D721Med (cell line): ENCODE results near the gene RAC2.
"Not testable (repeated sequence)": the region's sequence is repeated elsewhere in the genome, so short reads cannot be mapped to it uniquely, and the experiment has no call there.

Experiments used
- DNase-seq: peaks from one replicate; pipeline ENCODE4 v3.0.0; 2011; ENCODE audit warnings: low spot score; ENCODE audit not compliant: insufficient read length
- FAIRE-seq: peaks from 2 replicates; lab custom pipeline; 2011; peaks lifted over from hg19 to GRCh38; lab: Jason Lieb, UNC
- TF ChIP-seq, protein P1 (sequence below): IDR thresholded peaks from 2 replicates; pipeline ENCODE4 v1.5.1; 2012; ENCODE audit warnings: mild to moderate bottlenecking, control low read depth; ENCODE audit not compliant: insufficient read depth; ENCODE audit errors: missing control alignments

Gene RAC2

DNA sequence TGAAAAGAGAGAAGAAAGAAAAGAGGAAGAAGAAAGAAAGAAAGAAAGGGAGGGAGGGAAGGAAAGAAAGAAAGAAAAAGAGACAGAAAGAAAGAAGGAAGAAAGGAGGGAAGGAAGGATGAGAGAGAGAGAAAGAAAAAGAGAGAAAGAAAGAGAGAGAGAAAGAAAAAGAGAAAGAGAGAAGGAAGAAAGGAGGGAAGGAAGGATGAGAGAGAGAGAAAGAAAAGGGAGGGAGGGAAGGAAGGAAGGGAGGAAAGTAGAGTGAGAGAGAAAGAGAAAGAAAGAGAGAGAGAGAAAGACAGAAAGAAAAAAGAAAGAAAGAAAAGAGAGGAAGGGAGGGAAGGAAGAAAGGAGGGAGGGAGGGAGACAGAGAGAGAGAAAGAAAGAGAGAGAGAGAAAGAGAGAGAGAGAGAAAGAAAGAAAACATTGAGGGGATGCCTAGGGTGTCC, 11.5 kb upstream of the RAC2 start:
- no peak for DNase-seq
- TF ChIP-seq, protein P1, sequence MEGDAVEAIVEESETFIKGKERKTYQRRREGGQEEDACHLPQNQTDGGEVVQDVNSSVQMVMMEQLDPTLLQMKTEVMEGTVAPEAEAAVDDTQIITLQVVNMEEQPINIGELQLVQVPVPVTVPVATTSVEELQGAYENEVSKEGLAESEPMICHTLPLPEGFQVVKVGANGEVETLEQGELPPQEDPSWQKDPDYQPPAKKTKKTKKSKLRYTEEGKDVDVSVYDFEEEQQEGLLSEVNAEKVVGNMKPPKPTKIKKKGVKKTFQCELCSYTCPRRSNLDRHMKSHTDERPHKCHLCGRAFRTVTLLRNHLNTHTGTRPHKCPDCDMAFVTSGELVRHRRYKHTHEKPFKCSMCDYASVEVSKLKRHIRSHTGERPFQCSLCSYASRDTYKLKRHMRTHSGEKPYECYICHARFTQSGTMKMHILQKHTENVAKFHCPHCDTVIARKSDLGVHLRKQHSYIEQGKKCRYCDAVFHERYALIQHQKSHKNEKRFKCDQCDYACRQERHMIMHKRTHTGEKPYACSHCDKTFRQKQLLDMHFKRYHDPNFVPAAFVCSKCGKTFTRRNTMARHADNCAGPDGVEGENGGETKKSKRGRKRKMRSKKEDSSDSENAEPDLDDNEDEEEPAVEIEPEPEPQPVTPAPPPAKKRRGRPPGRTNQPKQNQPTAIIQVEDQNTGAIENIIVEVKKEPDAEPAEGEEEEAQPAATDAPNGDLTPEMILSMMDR = no peak
- no peak for FAIRE-seq

DNA sequence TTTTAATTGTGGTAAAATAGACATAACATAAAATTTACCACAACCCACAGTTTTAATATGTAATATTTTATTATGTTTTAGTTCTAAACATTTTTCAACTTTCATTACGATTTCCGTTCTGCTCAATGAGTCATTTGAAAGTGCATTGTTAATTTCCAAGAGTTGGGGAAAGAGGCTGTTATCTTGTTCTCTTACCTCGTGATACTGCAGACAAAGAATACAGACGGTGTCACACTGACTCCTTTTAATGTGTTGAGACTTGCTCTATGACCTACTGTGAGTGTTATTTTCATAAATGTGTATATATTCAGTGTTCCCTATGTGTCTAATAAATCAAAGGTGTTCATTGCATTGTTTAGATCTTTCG, 10.8 kb upstream of the RAC2 start:
- TF ChIP-seq, protein P1 = no peak
- FAIRE-seq = no peak
- DNase-seq = no peak

DNA sequence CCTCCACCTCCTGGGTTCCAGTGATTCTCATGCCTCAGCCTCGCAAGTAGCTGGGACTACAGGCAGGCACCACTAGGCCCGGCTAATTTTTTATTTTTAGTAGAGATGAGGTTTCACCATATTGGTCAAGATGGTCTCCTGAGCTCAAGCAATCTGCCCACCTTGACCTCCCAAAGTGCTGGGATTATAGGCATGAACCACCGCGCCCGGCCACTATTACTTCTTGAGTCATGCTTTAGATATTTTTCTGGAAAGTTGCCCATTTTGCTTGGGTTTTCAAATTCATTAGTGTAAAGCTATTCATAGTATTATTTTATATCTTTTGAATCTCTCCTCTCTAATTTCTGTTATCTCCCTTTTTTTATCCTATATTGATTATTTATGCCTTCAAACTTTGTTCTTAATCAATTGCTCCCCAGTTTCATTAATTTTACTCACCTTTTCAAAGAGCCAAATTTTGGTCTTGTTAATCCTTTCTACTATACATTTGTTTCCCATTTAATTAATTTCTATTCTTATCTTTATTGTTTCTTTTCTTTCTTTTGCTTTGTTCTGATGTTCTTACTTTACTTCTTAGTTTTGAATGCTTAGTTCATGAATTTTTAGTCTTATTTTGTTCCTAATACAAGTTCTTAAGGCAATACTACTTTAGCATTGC, 10.3 kb upstream of the RAC2 start:
- DNase-seq = no peak
- no peak for FAIRE-seq
- TF ChIP-seq, protein P1 = no peak

DNA sequence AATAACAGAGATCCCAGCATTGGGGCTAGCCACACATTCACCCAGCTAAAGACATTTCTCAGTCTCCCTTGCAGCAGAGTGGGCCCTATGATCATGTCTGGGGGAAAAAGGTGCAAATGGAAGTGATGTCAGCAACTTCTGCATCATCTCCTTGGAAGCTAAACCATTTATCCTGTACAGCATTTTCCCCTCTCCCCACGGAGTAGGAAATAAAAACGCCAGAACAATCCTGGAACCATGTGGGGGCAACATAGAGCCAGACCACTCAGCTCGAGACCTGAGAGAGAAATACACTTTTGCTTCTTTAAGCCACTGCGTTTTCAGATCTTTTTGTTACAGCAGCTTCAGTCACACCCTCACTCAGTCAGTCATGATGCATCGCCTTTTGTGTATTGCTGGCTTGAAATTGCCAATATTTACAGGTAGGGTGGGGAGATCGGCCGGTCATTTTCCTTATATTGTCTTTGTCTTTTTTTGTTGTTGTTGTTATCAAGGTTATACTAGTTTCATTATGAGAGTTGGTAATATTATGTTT, 9.1 kb upstream of the RAC2 start:
- FAIRE-seq (no peak), DNase-seq (no peak)
- TF ChIP-seq, protein P1 = no peak

DNA sequence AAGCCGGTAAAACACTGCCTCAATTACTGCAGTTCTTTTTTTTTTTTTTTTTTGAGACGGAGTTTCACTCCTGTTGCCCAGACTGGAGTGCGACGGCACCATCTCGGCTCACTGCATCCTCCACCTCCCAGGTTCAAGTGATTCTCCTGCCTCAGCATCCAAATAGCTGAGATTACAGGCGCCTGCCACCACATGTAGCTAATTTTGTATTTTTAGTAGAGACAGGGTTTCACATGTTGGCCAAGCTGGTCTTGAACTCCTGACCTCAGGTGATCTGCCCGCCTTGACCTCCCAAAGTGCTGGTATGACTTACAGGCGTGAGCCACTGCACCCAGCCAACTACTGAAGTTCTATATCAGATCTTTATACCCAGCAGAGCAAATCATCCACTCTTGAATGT, 7.8 kb upstream of the RAC2 start:
- not testable (repeated sequence) for FAIRE-seq, DNase-seq

DNA sequence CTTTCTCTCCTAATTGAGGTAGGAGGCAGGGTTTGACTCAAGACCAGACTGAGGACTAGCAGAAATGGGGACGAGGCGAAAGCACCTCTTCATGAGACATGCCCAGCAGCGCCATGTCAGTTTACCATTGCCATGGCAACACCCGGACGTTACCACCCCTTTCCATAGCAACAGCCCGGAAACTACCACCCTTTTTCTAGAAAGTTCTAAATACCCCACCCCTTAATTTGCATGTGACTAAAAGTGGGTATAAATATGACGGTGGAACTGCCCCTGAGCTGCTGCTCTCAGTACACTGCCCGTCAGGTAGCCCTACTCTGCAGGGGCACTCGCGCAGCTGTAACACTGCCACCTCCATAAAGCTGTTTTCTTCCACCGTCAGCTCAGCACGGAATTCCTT, 5.9 kb upstream of the RAC2 start:
- TF ChIP-seq, protein P1 = no peak
- DNase-seq (no peak), FAIRE-seq (no peak)

DNA sequence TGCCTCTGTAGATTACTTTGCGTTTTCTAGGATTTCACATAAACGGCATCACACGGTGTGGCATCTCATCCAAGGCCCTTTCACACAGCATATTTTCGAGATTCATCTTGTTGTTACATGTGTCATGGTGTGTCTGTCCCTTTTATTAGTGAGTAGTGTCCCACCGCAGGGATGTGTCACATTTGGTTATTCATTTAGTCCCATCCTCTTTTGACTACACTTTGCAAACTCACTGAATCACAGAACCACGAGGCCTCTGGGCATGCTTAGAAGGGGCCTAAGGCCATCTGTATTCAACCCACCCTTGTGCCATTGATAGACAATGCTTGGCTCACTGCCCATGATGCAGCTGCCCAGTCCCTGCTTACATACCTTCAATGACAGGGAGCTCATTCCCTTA, 4.2 kb upstream of the RAC2 start:
- FAIRE-seq (no peak), DNase-seq (no peak)
- TF ChIP-seq, protein P1 = no peak
